ENCODE results near the gene PIN4. TPM values are rescaled to one million over a fixed set of nuclear protein-coding genes. Genes with fewer than 3 reads are reported as not detected.
"Not testable (repeated sequence)": the region's sequence is repeated elsewhere in the genome, so short reads cannot be mapped to it uniquely, and the experiment has no call there.

Gene PIN4
- 10.3 TPM for total RNA-seq
- long read RNA-seq, transcript PIN4-203 (4 exons, 1,321 nt): major isoform, 28 of 29 reads
- long read RNA-seq, partial matches to known transcripts: 0 of 29 reads
- long read RNA-seq, other reads (novel, unspliced or antisense): 1 of 29 reads

GRCh38 chrX:72181178-72182125 is at the start of gene PIN4:
TSS of gene PIN4 (plus strand) at chrX:72181757. CDS start at chrX:72181786, 29 bp downstream.
- ATAC-seq (peak; percentile 99), DNase-seq (peak; percentile 90)
- intact Hi-C loops (cut with micrococcal nuclease): no loop called here

GRCh38 chrX:72132456-72132855 is 49.1 kb upstream of the PIN4 start:
- no peak for ATAC-seq
- DNase-seq: no peak
- intact Hi-C loops (cut with micrococcal nuclease): no loop called here

GRCh38 chrX:72133851-72134546 is 47.6 kb upstream of the PIN4 start:
- intact Hi-C loops (cut with micrococcal nuclease): no loop called here
- DNase-seq: no peak
- ATAC-seq: no peak

- ATAC-seq: no peak
- intact Hi-C loops (cut with micrococcal nuclease): no loop called here
- DNase-seq: no peak
Measured at GRCh38 chrX:72137846-72138495, 43.6 kb upstream of the PIN4 start.

GRCh38 chrX:72139538-72139937 is 42.0 kb upstream of the PIN4 start:
- intact Hi-C loops (cut with micrococcal nuclease): no loop called here
- no peak for ATAC-seq
- no peak for DNase-seq

GRCh38 chrX:72141372-72142004 is 40.1 kb upstream of the PIN4 start:
- ATAC-seq: no peak
- intact Hi-C loops (cut with micrococcal nuclease): no loop called here
- no peak for DNase-seq

GRCh38 chrX:72142094-72142793 is 39.3 kb upstream of the PIN4 start:
- ATAC-seq (no peak), DNase-seq (no peak)
- intact Hi-C loops (cut with micrococcal nuclease): no loop called here

GRCh38 chrX:72142794-72143608 is 38.6 kb upstream of the PIN4 start:
- no peak for ATAC-seq
- intact Hi-C loops (cut with micrococcal nuclease): no loop called here
- DNase-seq: no peak

GRCh38 chrX:72143609-72143907 is 38.0 kb upstream of the PIN4 start:
- ATAC-seq: no peak
- DNase-seq: no peak
- intact Hi-C loops (cut with micrococcal nuclease): no loop called here

- intact Hi-C loops (cut with micrococcal nuclease): no loop called here
- no peak for DNase-seq
- no peak for ATAC-seq
Measured at GRCh38 chrX:72145181-72145580, 36.4 kb upstream of the PIN4 start.

- no peak for DNase-seq
- intact Hi-C loops (cut with micrococcal nuclease): no loop called here
Measured at GRCh38 chrX:72146527-72146926, 35.0 kb upstream of the PIN4 start.

GRCh38 chrX:72158773-72159172 is 22.8 kb upstream of the PIN4 start:
- DNase-seq (no peak), ATAC-seq (no peak)
- intact Hi-C loops (cut with micrococcal nuclease): no loop called here

More at GRCh38 chrX:72146527-72146926, 35.0 kb upstream of the PIN4 start:
- no peak for ATAC-seq

GRCh38 chrX:72159769-72160168 is 21.8 kb upstream of the PIN4 start:
- no peak for ATAC-seq
- DNase-seq: no peak
- intact Hi-C loops (cut with micrococcal nuclease): no loop called here

GRCh38 chrX:72165551-72165950 is 16.0 kb upstream of the PIN4 start:
- intact Hi-C loops (cut with micrococcal nuclease): no loop called here
- no peak for ATAC-seq

GRCh38 chrX:72169008-72169728 is 12.4 kb upstream of the PIN4 start:
- DNase-seq (no peak), ATAC-seq (no peak)

More at GRCh38 chrX:72165551-72165950, 16.0 kb upstream of the PIN4 start:
- DNase-seq: no peak

GRCh38 chrX:72176289-72176688 is 5.3 kb upstream of the PIN4 start:
- ATAC-seq; intact Hi-C loops (cut with micrococcal nuclease): not testable (repeated sequence)

More at GRCh38 chrX:72169008-72169728, 12.4 kb upstream of the PIN4 start:
- intact Hi-C loops (cut with micrococcal nuclease): no loop called here

GRCh38 chrX:72176981-72177380 is 4.6 kb upstream of the PIN4 start:
- intact Hi-C loops (cut with micrococcal nuclease): no loop called here
- ATAC-seq (no peak), DNase-seq (no peak)

More at GRCh38 chrX:72176289-72176688, 5.3 kb upstream of the PIN4 start:
- not testable (repeated sequence) for DNase-seq
